Hypothalamus (tissue), 51 donors: Measurements from ENCODE around the gene ABHD4.
A peak's percentile ranks its signal among the peaks of the same experiment; 100 is the strongest.
"Not testable (repeated sequence)": the region's sequence is repeated elsewhere in the genome, so short reads cannot be mapped to it uniquely, and the experiment has no call there.

Source experiments
- DNase-seq, 51 donors: peaks; one replicate each; lab custom pipeline; 2025; lab: John Stamatoyannopoulos, UW

Gene ABHD4

DNA sequence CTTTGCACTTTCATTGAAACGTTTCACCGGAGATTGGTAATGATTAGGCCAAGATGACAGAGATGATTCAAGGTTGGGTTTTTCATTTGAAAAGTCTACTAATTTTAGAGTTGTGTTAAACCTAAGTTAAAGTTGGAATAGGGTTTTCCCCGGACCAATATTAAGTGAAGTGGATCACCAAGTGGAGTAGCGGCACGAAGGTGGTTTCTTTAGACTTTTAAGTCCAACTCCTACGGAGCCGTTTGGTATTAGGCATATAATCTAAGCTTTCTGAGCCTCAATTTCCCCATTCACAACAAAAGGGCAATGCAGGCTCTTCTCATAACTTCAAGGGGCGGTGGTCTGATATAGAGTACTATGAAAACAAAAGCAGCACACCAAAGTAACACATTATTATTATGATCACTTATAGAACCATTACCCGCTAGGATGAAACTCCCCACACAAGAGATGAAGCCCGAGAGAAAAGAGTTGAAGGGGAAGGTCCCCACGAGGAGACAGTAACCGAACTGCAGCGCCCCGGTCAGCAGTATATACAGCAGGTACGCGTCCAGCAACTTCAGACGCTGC, 9.5 kb upstream of the ABHD4 start:
- no peak for DNase-seq

DNA sequence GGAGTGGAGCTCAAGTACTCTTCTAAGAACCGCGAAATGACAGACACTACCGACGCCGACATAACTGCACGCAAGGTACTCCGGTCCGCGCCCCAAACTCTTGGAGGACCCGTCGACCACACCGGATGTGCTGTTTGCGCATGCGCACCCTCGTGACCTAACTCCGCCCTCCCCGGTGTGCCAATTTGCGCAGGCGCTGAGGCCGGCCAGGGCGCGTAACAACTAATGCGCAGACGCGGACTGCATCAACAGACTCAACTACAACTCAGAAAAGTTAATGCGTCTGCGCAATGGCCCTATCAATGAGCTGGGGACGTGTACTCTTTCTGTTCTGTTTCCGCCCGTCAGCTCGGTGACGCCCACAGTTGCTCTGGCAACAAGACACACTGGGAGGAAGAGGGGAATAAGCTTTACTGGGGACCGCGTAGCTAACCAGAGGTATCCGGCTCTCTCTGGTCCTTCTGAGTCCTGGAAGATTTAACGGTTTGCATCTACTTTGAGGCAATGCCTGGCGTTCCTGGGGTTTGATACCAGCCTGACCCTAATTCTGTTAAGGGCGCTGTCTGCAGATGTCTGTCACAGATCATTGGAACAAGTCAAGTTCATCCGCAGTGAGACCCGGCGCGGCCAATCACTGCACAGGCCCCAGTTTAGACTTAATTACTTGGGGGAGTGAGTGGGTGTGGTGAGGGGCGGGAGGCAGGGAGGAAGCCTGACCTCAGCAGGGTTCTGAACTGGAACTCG, 8.8 kb upstream of the ABHD4 start, which contains the start of gene DAD1:
TSS of gene DAD1 (minus strand) at position 129 of the 744 bp plus-strand sequence. CDS start at position 62, 67 bp downstream.
- DNase-seq: peak; percentile 83 to 100 (median 95)

DNA sequence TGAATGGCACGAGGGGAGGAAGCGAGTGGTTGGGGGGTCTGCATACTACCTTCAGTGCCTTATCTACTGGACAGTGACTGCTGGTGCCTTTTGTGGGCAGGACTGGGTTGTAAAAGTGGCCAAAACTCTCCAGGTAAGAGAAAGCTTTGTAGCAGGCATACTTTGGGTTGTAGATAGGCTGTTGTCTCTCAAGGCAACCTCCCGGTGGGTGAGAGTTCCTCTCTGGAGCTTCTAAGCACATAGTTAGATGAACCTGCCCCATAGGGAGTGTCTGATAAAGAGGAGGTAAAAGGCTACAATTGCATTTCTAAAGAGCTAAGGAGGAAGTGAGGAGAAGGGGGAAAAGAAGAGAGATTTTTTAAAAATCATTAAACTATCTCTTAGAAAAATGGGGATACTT, 4.9 kb upstream of the ABHD4 start:
- no peak for DNase-seq

DNA sequence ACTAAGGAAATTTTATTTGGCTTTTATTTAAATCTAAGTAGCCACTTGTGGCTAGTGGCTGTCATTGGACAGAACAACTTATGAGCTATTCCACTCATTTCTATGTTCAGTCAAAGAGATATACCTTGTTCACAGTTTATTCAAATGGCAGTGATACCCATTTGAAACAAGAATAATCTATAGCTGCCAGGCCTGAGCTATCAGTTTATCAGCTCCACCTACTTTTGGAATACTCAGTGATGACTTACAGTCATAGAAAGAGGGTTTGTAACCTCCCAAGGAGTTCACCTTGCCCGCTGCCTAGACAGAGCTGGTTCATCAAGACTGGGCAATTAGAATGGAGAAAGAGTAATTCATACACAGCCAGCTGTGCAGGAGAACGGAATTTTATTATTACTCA, 4.5 kb upstream of the ABHD4 start:
- DNase-seq: no peak

DNA sequence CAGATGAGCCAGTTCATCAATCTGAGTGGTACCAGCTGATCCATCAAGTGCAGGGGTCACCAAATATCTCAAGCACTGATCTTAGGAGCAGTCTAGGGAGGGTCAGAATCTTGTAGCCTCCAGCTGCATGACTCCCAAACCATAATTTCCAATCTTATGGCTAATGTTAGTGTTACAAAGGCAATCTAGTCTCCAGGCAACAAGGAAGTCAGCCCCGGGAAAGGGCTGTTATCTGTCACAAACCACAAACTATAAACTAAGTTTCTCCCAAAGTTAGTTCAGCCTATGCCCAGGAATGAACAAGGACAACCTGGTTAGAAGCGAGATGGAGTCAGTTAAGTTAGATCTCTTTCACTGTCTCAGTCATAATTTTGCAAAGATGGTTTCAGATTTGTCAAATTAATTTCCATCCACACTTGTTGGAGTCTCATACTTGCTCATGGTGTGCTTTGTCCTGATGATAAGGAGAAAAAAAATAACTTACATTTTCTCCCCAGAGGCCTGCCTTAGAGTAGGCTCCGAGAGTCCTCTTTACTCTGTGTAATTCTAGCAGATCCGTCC, 3.9 kb upstream of the ABHD4 start:
- DNase-seq: no peak

DNA sequence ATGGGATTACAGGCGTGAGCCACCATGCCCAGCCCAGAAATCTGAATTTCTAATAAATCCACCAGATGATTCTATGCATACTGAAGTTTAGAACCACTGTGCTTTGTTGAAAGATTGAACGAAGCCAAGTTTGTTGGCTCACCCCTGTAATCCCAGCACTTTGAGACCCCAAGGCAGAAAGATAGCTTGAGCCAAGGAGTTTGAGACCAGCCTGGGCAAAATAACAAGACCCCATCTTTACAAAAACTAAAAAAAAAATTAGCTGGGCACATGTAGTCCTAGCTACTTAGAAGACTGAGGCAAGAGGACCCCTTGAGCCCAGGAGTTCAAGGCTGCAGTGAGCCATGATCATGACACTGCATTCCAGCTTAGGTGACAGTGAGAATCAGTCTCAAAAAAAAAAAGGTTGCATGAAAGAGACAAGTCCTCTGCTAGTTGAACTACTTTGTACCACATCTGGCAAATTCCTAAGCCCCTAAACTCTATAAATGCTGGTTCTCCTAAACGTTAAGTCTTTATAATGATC, 1.7 kb upstream of the ABHD4 start:
- DNase-seq: no peak

DNA sequence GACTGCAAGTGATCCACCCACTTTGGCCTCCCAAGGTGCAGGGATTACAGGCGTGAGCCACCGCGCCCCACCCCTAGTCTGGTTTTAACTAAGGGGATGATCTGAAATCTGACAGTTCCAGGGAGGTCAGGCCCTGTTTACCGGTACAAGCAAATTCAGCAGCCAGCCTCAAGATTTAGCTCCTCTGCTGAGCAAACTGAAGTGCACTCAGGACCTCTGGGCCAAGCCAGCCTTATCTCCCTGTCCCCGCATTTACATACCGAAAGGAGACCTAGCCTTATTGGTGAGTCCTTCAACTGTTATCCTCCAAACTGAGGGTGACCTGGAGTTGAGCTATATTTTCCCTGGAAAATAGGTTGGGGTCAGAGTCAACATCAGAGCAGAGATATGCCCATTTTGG, 835 bp upstream of the ABHD4 start:
- DNase-seq: no peak

DNA sequence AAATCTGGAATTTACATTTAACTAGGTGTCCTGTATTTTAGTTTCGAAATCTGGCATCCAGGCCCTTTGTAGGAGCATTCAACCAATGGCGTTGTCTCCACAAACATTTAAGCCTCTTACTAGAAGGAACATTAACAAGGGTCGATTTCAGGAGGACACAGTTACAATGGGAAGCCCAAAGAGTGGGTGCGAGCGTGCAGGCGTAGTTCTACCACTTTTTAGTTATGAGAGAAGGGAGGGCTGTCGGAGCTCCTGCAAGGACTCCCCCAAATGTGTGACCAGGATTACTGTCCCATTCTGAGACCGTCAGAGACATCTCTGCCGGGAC, 365 bp upstream of the ABHD4 start:
- DNase-seq: no peak

DNA sequence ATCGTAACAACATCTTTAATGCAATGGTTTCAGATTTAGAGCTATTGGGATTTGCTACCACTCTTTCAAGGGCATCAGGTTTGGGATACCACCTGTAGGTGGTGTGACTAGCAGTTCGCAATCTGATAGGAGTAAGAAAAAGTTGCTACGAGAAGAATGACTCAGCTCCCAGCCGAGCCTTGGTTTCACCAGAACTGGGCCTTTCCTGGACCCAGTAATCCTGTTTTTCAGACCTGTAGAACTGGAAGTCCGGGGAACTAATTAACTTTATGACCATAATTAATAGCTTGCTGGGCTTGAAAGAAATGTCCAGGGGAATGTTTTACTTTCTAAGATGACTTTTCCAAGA, 770 bp downstream of the ABHD4 start:
- DNase-seq: peak in 13 of 51 donors; percentile 1 to 58 (median 14)

DNA sequence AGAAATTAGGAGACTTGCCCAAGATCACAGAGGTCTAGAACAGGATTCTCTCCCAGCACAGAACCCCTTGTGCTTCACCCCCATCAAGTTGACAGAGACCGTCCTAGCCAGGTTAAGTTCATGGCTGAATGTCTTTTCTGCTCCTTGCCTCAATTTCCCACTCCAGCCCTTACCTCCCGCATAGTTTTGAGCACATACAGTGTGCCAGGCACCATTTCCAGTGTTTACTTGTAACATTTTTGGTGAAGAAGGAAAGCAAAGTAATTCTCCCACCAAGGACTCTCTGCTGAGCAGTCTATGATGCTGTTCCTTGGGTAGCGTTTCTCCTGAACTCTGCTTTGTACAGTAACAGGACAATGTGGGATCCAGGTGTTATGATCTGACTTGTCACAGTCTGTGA, 1.2 kb downstream of the ABHD4 start:
- no peak for DNase-seq

DNA sequence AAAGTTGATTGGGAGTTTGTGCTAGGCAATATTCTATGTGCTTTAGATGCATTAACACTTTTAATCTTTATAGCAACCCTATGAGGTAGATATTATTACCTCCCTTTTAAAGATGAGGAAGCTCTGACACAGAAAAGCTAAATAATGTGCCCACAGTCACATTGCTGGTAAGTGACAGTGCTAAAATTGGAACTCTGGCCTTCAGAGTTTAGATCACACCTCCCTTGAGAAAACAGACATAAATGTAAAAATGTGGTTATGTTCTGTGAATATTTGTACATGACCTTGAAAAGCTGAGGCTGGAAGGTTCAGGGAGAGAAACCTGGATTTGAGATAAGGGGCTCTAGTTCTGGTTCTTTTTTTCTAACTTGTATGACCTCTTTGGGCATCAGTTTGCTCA, 1.9 kb downstream of the ABHD4 start:
- no peak for DNase-seq

DNA sequence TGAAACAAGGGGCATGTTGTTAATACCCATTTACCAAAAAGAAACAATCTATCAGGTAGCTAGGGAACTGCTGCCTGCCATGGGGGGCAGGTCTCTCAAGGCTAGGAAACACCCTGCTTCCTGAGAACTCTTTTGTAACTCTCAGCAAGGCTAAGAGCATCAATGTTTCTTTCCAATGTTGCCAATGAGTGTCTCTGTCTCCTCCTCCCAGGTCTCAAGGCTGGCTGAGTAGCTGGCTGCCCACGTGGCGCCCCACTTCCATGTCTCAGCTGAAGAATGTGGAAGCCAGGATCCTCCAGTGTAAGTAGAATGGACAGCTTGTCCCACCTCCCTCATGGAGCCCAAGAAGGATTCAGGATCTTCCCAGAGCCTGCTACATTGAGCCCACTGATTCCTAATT, 3.4 kb downstream of the ABHD4 start:
- DNase-seq: no peak

DNA sequence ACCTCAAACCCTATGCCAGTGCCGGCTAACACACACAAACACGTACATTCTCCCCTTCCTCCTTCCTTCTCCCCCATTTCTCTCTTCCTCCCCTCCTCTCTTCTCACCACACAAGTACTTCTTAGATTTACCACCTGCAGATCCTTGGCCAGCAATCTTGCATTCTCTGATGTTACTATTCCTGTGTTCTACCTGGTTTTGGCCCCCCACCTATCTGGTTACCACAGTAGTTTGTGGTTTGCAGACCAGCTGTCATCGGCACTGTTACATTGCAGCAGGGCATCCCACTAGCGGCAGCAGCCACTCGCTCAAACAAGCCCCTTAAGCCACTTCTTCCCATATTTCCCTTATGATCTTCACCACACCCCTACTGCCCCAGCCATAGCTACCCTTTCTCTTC, 3.9 kb downstream of the ABHD4 start:
- no peak for DNase-seq

DNA sequence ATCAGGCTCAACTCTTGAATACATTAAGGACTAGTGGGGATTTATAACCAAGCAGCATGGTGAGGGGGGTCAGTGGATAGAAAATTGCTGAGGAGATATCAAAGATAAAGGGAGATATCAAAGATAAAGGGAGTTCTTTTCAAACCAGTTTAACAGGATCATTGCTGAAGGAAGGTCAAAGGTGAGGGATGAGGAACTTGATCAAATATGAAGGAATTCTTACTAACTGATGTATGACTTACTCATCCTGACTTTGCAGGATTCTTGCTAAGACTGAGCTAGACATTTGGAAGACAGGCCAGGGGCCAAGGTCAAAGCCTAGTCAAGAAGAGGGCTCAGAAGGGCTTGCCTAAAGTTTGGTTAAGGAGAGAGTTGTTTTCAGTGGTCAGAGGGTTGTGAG, 4.8 kb downstream of the ABHD4 start:
- DNase-seq: no peak

DNA sequence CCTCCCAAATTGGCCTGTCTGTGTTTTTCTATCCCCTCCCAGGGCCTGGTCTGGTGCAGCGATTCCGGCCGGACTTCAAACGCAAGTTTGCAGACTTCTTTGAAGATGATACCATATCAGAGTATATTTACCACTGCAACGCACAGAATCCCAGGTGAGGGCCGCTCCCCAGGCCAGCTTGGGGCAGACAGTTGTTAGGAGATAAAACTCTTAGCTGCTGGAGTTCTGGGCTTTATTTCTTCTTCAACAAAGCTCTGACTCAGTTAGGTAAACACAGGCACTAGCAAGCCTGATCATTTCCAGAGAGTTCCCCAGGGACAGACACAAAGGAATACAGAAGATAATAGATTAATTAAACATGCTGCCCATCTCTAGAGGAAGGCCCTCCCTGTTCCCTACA, 8.3 kb downstream of the ABHD4 start:
- DNase-seq: no peak

DNA sequence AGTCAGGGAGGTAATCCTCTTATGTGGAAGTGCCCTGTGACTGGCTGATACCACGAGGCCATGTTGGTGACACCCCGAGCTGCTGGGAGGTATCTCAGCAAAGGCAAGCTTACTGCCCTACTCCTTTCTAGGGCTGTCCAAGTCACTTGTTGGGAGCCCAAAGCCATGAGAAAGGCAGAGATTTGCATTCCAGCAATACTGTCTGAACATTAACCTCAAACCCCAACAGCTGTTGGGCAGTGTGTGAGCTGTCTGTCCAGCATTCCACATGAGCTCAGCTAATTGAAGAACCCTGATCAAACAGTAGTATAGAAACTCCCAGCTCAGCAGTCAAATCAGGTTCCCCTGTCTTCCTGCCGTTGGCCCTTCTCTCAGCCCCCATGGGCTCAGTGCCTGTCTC, 9.2 kb downstream of the ABHD4 start:
- no peak for DNase-seq

DNA sequence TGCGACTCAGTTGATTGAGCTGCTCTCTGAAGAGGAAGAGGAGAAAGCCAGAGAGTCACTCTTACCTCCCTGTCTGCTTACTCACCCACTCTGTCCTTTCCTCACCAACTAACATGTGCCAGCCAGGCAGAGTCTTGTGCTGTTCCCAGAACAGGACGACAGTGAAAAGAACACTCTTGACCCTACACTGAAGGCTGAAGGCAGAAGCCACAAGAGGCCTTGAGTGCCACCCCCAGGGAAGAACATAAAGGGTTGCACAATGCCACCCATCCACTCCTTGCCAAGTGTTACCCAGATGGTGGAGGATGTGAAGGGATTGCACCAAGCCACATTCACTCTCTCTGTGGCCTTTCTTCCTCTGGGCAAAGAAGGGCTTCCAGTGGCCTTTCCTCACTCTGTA, 12.8 kb downstream of the ABHD4 start:
- DNase-seq: no peak

DNA sequence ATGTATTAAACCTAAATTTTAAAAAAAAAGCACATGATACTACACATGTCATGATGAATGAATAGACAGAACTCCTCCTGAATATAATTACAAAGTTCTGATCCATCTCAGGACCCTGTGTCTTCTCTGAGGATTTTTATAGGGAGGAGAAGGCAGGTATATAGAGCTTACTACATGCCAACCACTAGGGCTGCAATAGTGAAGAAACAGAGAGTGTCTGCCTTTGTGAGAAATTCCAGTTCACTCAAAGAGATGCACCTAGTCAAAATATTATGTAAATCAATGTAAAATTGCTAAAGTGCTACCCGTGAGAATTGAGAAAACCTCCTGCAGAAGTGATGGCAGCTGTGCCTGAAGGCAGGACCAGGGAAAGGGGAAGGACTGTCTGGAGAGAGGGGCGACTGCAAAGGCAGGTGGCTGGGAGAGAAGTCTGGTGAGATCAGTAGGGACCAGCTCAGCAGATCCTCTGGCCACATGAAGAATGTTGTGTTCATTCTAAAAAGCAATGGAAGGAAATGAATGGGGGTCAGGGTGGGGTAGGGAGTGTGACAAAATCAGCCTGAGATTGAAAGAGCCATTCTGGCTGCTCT, 15.1 kb downstream of the ABHD4 start:
- DNase-seq: no peak

DNA sequence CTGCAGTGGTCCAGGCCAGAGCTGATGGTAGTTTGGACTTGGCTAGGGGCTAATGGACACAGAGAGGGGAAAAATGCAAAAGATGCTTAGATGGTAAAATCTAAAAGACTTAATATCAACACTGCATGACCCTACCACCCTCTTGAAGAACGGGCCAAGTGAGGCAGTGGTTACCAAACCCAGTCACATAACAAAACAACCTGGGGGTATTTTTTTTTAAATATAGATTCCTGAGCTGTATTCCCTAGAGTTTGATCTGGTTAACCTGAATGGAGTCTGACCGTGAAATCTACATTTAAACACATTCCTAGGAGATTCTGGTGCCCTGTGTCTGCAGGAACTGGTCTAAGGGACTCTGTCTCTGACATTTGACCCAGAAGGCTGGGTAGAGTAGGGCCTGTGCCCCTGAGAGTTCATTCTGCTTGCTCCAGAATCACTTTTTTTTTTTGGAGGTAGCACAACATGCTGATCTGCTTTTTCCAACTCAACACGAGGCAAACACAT, 15.7 kb downstream of the ABHD4 start:
- no peak for DNase-seq

DNA sequence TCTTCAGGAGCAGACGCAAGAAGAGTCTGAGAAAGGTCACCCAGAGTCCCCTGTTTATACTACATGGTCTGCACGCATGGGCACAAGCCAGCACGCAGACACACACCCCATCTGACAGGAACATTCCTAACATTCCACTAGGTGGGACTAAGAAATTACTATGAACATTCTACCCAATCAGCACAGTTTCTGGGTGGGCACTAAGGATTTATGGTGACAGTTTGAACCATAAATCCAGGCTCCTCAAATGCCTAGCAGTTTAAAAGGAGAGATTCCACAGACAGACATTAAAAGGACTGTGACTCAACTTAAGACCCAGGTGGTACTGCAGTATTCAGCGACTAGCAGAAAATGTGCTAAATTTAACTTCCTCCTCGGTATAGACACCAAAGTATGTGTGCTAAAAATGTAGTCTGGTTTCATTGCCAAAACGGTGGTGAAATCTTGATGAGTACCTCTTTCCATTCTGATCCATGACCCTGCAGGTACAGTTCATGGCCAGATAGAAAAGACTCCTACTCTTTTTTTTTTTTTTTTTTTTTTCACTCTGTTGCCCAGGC, 16.2 kb downstream of the ABHD4 start:
- no peak for DNase-seq

DNA sequence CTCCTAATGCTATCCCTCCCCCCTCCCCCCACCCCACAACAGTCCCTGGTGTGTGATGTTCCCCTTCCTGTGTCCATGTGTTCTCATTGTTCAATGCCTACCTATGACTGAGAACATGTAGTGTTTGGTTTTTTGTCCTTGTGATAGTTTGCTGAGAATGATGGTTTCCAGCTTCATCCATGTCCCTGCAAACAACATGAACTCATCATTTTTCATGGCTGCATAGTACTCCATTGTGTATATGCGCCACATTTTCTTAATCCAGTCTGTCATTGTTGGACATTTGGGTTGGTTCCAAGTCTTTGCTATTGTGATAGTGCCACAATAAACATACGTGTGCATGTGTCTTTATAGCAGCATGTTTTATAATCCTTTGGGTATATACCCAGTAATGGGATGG, 17.7 kb downstream of the ABHD4 start:
- not testable (repeated sequence) for DNase-seq
